ENCODE data around the gene ZNF580. TPM values are rescaled to one million over a fixed set of nuclear protein-coding genes. Genes with fewer than 3 reads are reported as not detected.

Gene ZNF580
- total RNA-seq, 1 experiment from 2014 or later = 22.8 TPM

GRCh38 chr19:55658846-55659459 lies 18.2 kb downstream of the ZNF580 start:
- H3K4me3 Mint-ChIP-seq = no peak overlapping the region; a peak in 2 of 5 replicates
- H2BK12ac ChIP-seq (ENCODE audit: insufficient read length, low read depth, low read length) = no peak overlapping the region
- no peak overlapping the region for H3K18ac ChIP-seq (ENCODE audit: insufficient read length, low read depth, low read length)
- H4K20me1 ChIP-seq (ENCODE audit: control insufficient read depth, insufficient read depth, insufficient read length) = no peaks in the 10 kb centered on the region
- H3K23me2 ChIP-seq (ENCODE audit: insufficient read length, low read depth, low read length, poor library complexity, severe bottlenecking) = peaks cover 12% of the 10 kb centered on the region
- H3K4me1 ChIP-seq (ENCODE audit: insufficient read depth, low read length) = peaks cover 7% of the 10 kb centered on the region; the same call in 1 of the 2 replicates
- no peak overlapping the region for H3K4me2 ChIP-seq (ENCODE audit: insufficient read depth, insufficient read length, low read length)
- H3K23ac ChIP-seq (ENCODE audit: insufficient read length, low read depth, low read length) = no peak overlapping the region
- H3K4ac ChIP-seq (ENCODE audit: low read depth, low read length) = no peak overlapping the region
- no peaks in the 10 kb centered on the region for H3K79me1 ChIP-seq (ENCODE audit: insufficient read depth, low read depth, low read length, poor library complexity, severe bottlenecking)
- TF ChIP-seq CTCF (conservative IDR thresholded peaks at IDR 0.05) = no peak
- H3K27me3 Mint-ChIP-seq (ENCODE audit: low read depth) = no peaks in the 10 kb centered on the region
- H3K9me3 ChIP-seq (ENCODE audit: control insufficient read depth, low read depth, low read length) = no peaks in the 10 kb centered on the region
- no peak overlapping the region for H3T11ph ChIP-seq (ENCODE audit: low read length)
- H3K27ac ChIP-seq (ENCODE audit: insufficient read length, low read depth, low read length) = no peak overlapping the region
- no peak overlapping the region for H3K14ac ChIP-seq (ENCODE audit: insufficient read depth, low read length)
- H4K5ac ChIP-seq (ENCODE audit: insufficient read length, low read depth, low read length) = no peak overlapping the region
- peaks cover 0 to 2% of the 10 kb centered on the region in 2 experiments; a peak in 2 of 5 replicates for H3K9me3 Mint-ChIP-seq
- no peak overlapping the region for H2BK15ac ChIP-seq (ENCODE audit: low read depth, low read length)
- no peak for DNase-seq
- H3K36me3 Mint-ChIP-seq (ENCODE audit: insufficient read depth in 1 of 3, low read depth in 3 of 3) = peaks cover 44 to 73% (median 58%) of the 10 kb centered on the region in 3 experiments
- no peak overlapping the region for H4K91ac ChIP-seq (ENCODE audit: insufficient read length, low read depth, low read length)
- no peak overlapping the region for H2BK5ac ChIP-seq (ENCODE audit: insufficient read length, low read length)
- H3K27me3 ChIP-seq (ENCODE audit: insufficient read depth, low read length) = no peaks in the 10 kb centered on the region
- no peak overlapping the region for H2BK20ac ChIP-seq (ENCODE audit: low read depth, low read length, poor library complexity, severe bottlenecking)
- H2BK120ac ChIP-seq (ENCODE audit: low read depth, low read length, poor library complexity, severe bottlenecking) = no peak overlapping the region
- no CpG with 5 or more reads among the region's 37 CpGs for WGBS (ENCODE audit: extremely low coverage, insufficient read length, low lambda C conversion rate)
- no peak overlapping the region for H2AFZ ChIP-seq (ENCODE audit: low read length)
- H4K8ac ChIP-seq (replicated peaks; ENCODE audit: insufficient read length, low read depth, low read length) = no peak overlapping the region
- H3K4me1 Mint-ChIP-seq = peaks cover 23 to 29% of the 10 kb centered on the region in 2 experiments
- H3K9ac ChIP-seq (ENCODE audit: extremely low read depth, insufficient read length, low read length) = no peak overlapping the region
- peak overlapping the region in 2 of 3 experiments; percentile 90 to 92; a peak in 3 of 7 replicates for H3K27ac Mint-ChIP-seq
- H3K79me2 ChIP-seq (ENCODE audit: insufficient read depth, low read length) = peaks cover 50% of the 10 kb centered on the region
- H3K56ac ChIP-seq (ENCODE audit: insufficient read length, low read depth, low read length) = no peak overlapping the region
- H2AK5ac ChIP-seq (ENCODE audit: insufficient read length, low read length) = no peak overlapping the region
